Coronary artery (tissue), 2 donors: ENCODE measurements around the gene CFAP61.
"Not testable (repeated sequence)": the region's sequence is repeated elsewhere in the genome, so short reads cannot be mapped to it uniquely, and the experiment has no call there.

ENCODE experiments used
- DNase-seq: peaks from one replicate; pipeline ENCODE4 v3.0.0-alpha.2; 2017; ENCODE audit warnings: low spot score
- H3K27ac ChIP-seq, 2 donors: fragments of 200-600 bp; sonication (generic); one replicate each; pipeline ENCODE4 v1.5.1; 2016 to 2019
- H3K4me3 ChIP-seq: fragments of 200-600 bp; sonication (generic); 2 replicates; pipeline ENCODE4 v1.5.1; 2016; ENCODE audit warnings: mild to moderate bottlenecking, moderate library complexity
- TF ChIP-seq, protein P1 (sequence below): fragments of 200-600 bp; sonication (generic); IDR thresholded peaks from one replicate; pipeline ENCODE4 v1.5.1; 2019; ENCODE audit warnings: antibody characterized with exemption

Gene CFAP61

DNA sequence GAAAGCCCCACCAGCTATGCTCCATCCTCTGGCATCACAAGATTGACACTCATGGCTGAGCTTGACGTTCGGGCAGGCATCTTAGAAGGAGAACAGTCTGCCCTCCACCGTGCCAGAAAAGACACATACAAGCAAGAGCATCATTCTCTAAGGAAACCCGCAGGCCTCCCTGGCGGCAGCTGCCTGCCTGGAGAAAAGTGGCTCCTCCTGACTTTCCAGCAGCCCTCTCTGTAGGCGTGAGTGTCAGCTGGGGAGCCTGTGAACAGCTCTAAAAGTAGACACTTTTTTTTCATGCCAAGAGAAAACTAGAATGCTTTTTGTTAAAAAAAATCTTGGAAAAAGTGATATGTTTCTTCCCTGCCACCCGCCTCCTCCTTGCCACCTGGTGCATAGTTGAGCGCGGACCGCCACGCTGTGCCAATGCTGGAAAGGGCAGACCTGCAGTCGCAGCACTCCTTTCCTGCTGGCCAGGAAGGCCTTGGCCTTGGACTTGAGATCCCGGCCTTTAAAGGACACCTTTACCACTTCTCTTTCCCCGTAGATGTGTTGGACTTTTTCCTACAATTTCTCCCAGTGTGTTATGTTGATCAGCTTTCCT is 285.9 kb downstream of the CFAP61 start:
- no peak for DNase-seq
- no peak overlapping the region for H3K27ac ChIP-seq
- TF ChIP-seq, protein P1, sequence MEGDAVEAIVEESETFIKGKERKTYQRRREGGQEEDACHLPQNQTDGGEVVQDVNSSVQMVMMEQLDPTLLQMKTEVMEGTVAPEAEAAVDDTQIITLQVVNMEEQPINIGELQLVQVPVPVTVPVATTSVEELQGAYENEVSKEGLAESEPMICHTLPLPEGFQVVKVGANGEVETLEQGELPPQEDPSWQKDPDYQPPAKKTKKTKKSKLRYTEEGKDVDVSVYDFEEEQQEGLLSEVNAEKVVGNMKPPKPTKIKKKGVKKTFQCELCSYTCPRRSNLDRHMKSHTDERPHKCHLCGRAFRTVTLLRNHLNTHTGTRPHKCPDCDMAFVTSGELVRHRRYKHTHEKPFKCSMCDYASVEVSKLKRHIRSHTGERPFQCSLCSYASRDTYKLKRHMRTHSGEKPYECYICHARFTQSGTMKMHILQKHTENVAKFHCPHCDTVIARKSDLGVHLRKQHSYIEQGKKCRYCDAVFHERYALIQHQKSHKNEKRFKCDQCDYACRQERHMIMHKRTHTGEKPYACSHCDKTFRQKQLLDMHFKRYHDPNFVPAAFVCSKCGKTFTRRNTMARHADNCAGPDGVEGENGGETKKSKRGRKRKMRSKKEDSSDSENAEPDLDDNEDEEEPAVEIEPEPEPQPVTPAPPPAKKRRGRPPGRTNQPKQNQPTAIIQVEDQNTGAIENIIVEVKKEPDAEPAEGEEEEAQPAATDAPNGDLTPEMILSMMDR, result no peak
- no peak overlapping the region for H3K4me3 ChIP-seq

DNA sequence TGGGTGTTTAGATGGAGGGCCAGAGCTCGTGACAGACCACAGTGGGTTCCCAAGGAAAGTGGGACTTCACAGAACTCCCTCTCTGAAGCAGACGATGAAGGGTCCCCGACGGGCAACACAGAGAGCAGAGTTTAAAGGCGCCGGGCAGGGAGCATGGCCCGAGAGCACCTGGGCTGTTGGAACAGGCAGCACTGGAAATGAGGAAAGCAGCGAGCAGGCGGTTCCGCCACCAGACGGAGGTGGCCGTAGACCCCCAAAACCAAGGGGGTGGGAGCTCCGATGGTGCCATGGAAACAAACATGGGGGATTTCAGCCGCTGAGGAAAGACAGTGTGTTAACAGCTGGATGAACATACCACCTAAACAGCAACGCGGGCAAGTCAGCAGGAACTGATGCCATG is 288.1 kb downstream of the CFAP61 start:
- DNase-seq, result no peak
- no peak overlapping the region for H3K27ac ChIP-seq
- TF ChIP-seq, protein P1, result no peak
- no peak overlapping the region for H3K4me3 ChIP-seq

- Histone ChIP-seq H3K4me3 (no peak overlapping the region), H3K27ac (no peak overlapping the region)
- no peak for DNase-seq
- TF ChIP-seq, protein P1, result no peak
Measured at GRCh38 chr20:20341371-20341770, 289.0 kb downstream of the CFAP61 start.

DNA sequence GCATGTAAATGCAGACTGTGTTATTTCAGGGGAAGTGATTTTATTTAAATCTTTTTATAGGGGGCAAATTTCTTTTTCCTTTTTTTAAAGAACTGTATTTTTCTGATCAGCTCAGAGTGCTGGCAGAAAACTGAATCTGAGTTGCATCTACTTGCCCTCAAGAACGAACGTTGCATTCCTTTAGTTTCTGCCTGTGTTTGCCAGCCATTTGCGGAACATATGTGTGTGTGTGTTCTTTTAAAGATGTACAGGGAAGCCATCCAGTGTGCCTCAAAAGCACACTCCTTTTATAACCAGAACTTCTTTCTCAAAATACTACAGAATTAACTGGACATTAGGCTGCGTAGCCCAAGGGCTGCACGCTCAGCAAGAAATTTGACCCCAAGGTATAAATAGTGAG is 289.7 kb downstream of the CFAP61 start:
- Histone ChIP-seq H3K27ac (no peak overlapping the region), H3K4me3 (no peak overlapping the region)
- TF ChIP-seq, protein P1, result no peak
- DNase-seq, result no peak

DNA sequence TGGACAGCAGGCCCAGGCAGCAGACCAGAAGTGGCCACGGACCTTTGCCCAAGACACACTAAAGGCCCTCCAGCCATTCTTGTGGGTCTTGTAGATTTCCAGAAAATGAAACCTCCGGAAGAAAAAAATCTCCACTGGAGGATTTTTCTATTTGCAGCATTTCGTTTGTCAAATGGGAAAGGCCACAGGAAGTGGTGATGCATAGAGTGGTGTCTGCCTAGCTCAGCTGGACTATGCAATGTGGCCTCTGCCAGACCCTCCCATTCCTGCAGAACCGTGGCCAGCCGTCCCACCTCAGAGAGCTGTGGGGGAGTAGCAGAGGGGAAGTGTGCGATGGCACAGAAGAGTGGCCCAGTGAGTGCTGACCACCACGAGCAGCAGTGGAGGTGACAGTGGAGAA is 291.6 kb downstream of the CFAP61 start:
- DNase-seq, result no peak
- TF ChIP-seq, protein P1, result no peak
- H3K4me3 ChIP-seq, result no peak overlapping the region
- no peak overlapping the region for H3K27ac ChIP-seq

- Histone ChIP-seq H3K27ac (no peak overlapping the region), H3K4me3 (no peak overlapping the region)
- TF ChIP-seq, protein P1, result no peak
- DNase-seq, result no peak
Measured at GRCh38 chr20:20344476-20344875, 292.1 kb downstream of the CFAP61 start.

DNA sequence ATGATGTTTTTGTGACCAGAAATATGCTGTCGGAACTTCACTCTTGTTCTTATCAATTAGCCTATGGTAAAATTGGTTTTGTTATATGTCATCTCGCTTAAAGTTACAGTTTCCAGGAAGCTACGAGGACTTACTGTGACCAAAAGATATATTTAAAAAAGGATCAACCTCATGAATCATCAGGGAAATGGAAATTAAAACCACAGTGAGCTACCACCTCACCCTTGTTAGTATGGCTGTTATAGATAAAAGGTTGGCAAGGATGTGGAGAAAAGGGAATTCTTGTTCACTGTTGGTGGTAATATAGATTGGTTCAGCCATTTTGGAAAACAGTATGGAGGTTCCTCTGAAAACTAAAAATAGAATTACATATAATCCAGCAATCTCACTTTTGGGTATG is 301.2 kb downstream of the CFAP61 start:
- Histone ChIP-seq H3K4me3 (no peak overlapping the region), H3K27ac (no peak overlapping the region)
- no peak for DNase-seq
- TF ChIP-seq, protein P1, result no peak

DNA sequence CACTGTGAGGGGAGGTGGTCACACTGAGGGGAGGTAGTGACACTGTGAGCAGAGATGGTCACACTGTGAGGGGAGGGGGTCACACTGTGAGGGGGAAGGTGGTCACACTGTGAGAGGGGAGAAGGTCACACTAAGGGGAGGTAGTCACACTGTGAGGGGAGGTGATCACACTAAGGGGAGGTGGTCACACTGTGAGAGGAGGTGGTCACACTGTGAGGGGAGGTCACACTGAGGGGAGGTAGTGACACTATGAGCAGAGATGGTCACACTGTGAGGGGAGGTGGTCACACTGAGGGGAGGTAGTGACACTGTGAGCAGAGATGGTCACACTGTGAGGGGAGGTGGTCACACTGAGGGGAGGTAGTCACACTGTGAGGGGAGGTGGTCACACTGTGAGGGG is 303.2 kb downstream of the CFAP61 start:
- DNase-seq, H3K27ac ChIP-seq, H3K4me3 ChIP-seq: not testable (repeated sequence)
